H1 (cell line): ENCODE data around the gene KPNA4.

Source experiments
- CREB1 ChIP-seq: IDR thresholded peaks from 2 replicates; pipeline ENCODE4 v1.6.1; 2012; ENCODE audit warnings: inconsistent platforms
- EGR1 ChIP-seq: IDR thresholded peaks from 2 replicates; pipeline ENCODE4 v1.6.1; 2011; ENCODE audit warnings: low read depth, low read length, borderline replicate concordance
- EZH2 ChIP-seq: fragments of 200-600 bp; sonication (generic); IDR thresholded peaks from 2 replicates; pipeline ENCODE4 v1.7.1; 2012; ENCODE audit warnings: low read depth, mild to moderate bottlenecking, moderate library complexity, low read length, inconsistent platforms; ENCODE audit not compliant: severe bottlenecking
- POLR2AphosphoS5 ChIP-seq: IDR thresholded peaks from 2 replicates; pipeline ENCODE4 v1.6.1; 2011; ENCODE audit warnings: low read depth, low read length
- TAF1 ChIP-seq: IDR thresholded peaks from 2 replicates; pipeline ENCODE4 v1.6.1; 2011; ENCODE audit warnings: mild to moderate bottlenecking, low read depth, low read length
- TF ChIP-seq, protein P1 (sequence below), 3 experiments: IDR thresholded peaks; 1 replicate in 2 of 3; 2 replicates in 1 of 3; pipeline versions ENCODE4 v1.5.1 to v1.6.1; 2011; ENCODE audit warnings: low read length in 3 of 3, mild to moderate bottlenecking in 3 of 3, inconsistent platforms in 2 of 3, low read depth in 1 of 3, moderate library complexity in 1 of 3; ENCODE audit not compliant: insufficient read depth in 1 of 3; ENCODE audit errors: control extremely low read depth in 1 of 3
- TF ChIP-seq, protein P2 (sequence below): IDR thresholded peaks from 2 replicates; pipeline ENCODE4 v1.6.1; 2012; ENCODE audit warnings: low read length, inconsistent platforms

DNA sequence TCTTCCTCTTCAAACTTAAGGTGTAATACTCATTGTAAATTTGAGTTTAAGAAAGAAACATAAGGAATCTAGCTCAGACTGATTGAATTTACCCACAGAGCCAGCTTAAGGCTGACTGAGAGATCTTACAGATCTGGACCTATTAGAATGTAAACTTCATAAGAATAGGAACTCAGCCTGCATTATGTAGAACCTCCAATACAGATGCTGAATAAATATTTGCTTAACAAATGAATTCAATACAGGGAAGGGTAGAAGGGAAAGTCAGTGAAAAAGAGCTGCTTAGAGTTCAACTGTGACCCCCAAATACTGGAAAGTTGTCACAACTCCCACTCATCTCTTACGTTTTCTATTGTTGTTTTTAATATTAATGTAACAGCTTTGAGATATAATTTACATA is 11.5 kb downstream of the KPNA4 start:
- TF ChIP-seq, protein P1, sequence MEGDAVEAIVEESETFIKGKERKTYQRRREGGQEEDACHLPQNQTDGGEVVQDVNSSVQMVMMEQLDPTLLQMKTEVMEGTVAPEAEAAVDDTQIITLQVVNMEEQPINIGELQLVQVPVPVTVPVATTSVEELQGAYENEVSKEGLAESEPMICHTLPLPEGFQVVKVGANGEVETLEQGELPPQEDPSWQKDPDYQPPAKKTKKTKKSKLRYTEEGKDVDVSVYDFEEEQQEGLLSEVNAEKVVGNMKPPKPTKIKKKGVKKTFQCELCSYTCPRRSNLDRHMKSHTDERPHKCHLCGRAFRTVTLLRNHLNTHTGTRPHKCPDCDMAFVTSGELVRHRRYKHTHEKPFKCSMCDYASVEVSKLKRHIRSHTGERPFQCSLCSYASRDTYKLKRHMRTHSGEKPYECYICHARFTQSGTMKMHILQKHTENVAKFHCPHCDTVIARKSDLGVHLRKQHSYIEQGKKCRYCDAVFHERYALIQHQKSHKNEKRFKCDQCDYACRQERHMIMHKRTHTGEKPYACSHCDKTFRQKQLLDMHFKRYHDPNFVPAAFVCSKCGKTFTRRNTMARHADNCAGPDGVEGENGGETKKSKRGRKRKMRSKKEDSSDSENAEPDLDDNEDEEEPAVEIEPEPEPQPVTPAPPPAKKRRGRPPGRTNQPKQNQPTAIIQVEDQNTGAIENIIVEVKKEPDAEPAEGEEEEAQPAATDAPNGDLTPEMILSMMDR (IDR thresholded peaks at IDR 0.05; ENCODE audit: control extremely low read depth in 1 of 3, insufficient read depth in 1 of 3, low read depth in 1 of 3, low read length in 3 of 3), result no peak
- no peak for TF ChIP-seq CREB1
- no peak for TF ChIP-seq TAF1
- TF ChIP-seq, protein P2, sequence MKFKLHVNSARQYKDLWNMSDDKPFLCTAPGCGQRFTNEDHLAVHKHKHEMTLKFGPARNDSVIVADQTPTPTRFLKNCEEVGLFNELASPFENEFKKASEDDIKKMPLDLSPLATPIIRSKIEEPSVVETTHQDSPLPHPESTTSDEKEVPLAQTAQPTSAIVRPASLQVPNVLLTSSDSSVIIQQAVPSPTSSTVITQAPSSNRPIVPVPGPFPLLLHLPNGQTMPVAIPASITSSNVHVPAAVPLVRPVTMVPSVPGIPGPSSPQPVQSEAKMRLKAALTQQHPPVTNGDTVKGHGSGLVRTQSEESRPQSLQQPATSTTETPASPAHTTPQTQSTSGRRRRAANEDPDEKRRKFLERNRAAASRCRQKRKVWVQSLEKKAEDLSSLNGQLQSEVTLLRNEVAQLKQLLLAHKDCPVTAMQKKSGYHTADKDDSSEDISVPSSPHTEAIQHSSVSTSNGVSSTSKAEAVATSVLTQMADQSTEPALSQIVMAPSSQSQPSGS, result no peak
- TF ChIP-seq POLR2AphosphoS5, result no peak
- no peak for TF ChIP-seq EGR1
- no peak for TF ChIP-seq EZH2
